H1 (cell line): ENCODE measurements around the gene FBXL14. TPM values are rescaled to one million over a fixed set of nuclear protein-coding genes. Genes with fewer than 3 reads are reported as not detected.

Experiments used
- CTCF ChIA-PET: fragments of 300-600 bp; sonication (Branson Sonifier 250); formaldehyde crosslinking; loops from one replicate; lab custom pipeline; 2021; ENCODE audit not compliant: partially characterized antibody; lab: Charles Lee
- POLR2A ChIA-PET: fragments of 300-600 bp; sonication (Branson Sonifier 250); formaldehyde crosslinking; loops from one replicate; lab custom pipeline; 2021; ENCODE audit warnings: inconsistent platforms; ENCODE audit not compliant: partially characterized antibody; lab: Charles Lee
- DNase-seq, 2 experiments: peaks; one replicate each; pipeline versions ENCODE4 v3.0.0 to v3.0.0-alpha.2; 2010 to 2022; ENCODE audit warnings: low spot score in 2 of 2, low read depth in 1 of 2, mixed read lengths in 1 of 2
- FAIRE-seq: peaks from 2 replicates; lab custom pipeline; 2011; peaks lifted over from hg19 to GRCh38; lab: Jason Lieb, UNC
- H2AFZ ChIP-seq: 2 replicates; pipeline ENCODE4 v1.8.1; 2012; ENCODE audit warnings: low read length, inconsistent platforms
- H2AK5ac ChIP-seq: 2 replicates; pipeline ENCODE4 v1.6.1; 2013; ENCODE audit warnings: low read depth, low read length
- H2BK120ac ChIP-seq: replicated peaks from 2 replicates; pipeline ENCODE3; 2013; ENCODE audit warnings: low read depth, low read length, inconsistent platforms
- H2BK12ac ChIP-seq: 2 replicates; pipeline ENCODE4 v1.6.1; 2013; ENCODE audit warnings: low read depth, low read length
- H2BK15ac ChIP-seq: 2 replicates; pipeline ENCODE4 v1.6.1; 2013; ENCODE audit warnings: low read length
- H2BK20ac ChIP-seq: 2 replicates; pipeline ENCODE4 v1.6.1; 2013; ENCODE audit warnings: low read length
- H2BK5ac ChIP-seq: 2 replicates; pipeline ENCODE4 v1.6.1; 2013; ENCODE audit warnings: low read depth, low read length
- H3K14ac ChIP-seq: 2 replicates; pipeline ENCODE4 v1.6.1; 2013; ENCODE audit warnings: inconsistent platforms; ENCODE audit not compliant: insufficient read length
- H3K18ac ChIP-seq: 2 replicates; pipeline ENCODE4 v1.6.1; 2013; ENCODE audit warnings: low read length; ENCODE audit errors: extremely low read depth
- H3K23ac ChIP-seq: 2 replicates; pipeline ENCODE4 v1.6.1; 2013; ENCODE audit warnings: inconsistent platforms; ENCODE audit not compliant: insufficient read length
- H3K23me2 ChIP-seq: 2 replicates; pipeline ENCODE4 v1.6.1; 2013; ENCODE audit warnings: low read depth, low read length
- H3K27ac ChIP-seq: 2 replicates; pipeline ENCODE4 v1.6.1; 2011; ENCODE audit warnings: low read depth, low read length, inconsistent platforms
- H3K27me3 ChIP-seq, 4 experiments: replicated peaks in 1 of 4; 1 replicate in 1 of 4; 2 replicates in 3 of 4; pipeline versions ENCODE4 v1.6.1 to v1.8.1; 2011 to 2013; ENCODE audit warnings: low read length in 3 of 4, mild to moderate bottlenecking in 3 of 4, inconsistent platforms in 2 of 4, mixed read lengths in 2 of 4, moderate library complexity in 1 of 4; ENCODE audit not compliant: control insufficient read depth in 3 of 4, insufficient read depth in 3 of 4; ENCODE audit errors: extremely low read depth in 1 of 4
- H3K36me3 ChIP-seq, 4 experiments: 2 replicates each; pipeline versions ENCODE4 v1.6.1 to v1.8.1; 2011 to 2013; ENCODE audit warnings: mild to moderate bottlenecking in 4 of 4, low read length in 3 of 4, moderate library complexity in 2 of 4, control low read depth in 1 of 4, inconsistent platforms in 1 of 4; ENCODE audit not compliant: insufficient read depth in 4 of 4, control insufficient read depth in 2 of 4
- H3K4ac ChIP-seq: replicated peaks from 2 replicates; pipeline ENCODE3; 2013; ENCODE audit warnings: low read length, low read depth, mixed read lengths, inconsistent platforms; ENCODE audit not compliant: insufficient read length
- H3K4me1 ChIP-seq, 4 experiments: replicated peaks in 1 of 4; 1 replicate in 1 of 4; 2 replicates in 3 of 4; pipeline versions ENCODE4 v1.6.1 to v1.8.1; 2011 to 2013; ENCODE audit warnings: low read length in 3 of 4, inconsistent platforms in 2 of 4, mixed read lengths in 1 of 4; ENCODE audit not compliant: insufficient read depth in 4 of 4, control insufficient read depth in 3 of 4
- H3K4me2 ChIP-seq, 2 experiments: 2 replicates each; pipeline versions ENCODE4 v1.6.1 to v1.8.1; 2011 to 2013; ENCODE audit warnings: low read depth in 2 of 2, low read length in 2 of 2, control low read depth in 1 of 2, inconsistent platforms in 1 of 2, mild to moderate bottlenecking in 1 of 2; ENCODE audit not compliant: insufficient read depth in 1 of 2
- H3K4me3 ChIP-seq, 4 experiments: fragments of 200-600, 300-600 bp in 1 of 4; sonication (generic), shearing (Covaris generic), sonication (Bioruptor Twin) in 1 of 4; 2 replicates each; pipeline versions ENCODE4 v1.5.1 to v1.8.1; 2011 to 2016; ENCODE audit warnings: low read length in 4 of 4, low read depth in 3 of 4, control low read depth in 2 of 4, inconsistent platforms in 2 of 4, mild to moderate bottlenecking in 2 of 4, mixed read lengths in 1 of 4, moderate library complexity in 1 of 4; ENCODE audit not compliant: insufficient read depth in 2 of 4; ENCODE audit errors: extremely low read depth in 1 of 4
- H3K56ac ChIP-seq: replicated peaks from 2 replicates; pipeline ENCODE3; 2013; ENCODE audit warnings: low read depth, mild to moderate bottlenecking, mixed read lengths, low read length, inconsistent platforms; ENCODE audit not compliant: insufficient read length
- H3K79me1 ChIP-seq: 2 replicates; pipeline ENCODE4 v1.6.1; 2013; ENCODE audit warnings: low read depth, low read length, control low read depth
- H3K79me2 ChIP-seq, 2 experiments: 2 replicates each; pipeline versions ENCODE4 v1.6.1 to v1.8.1; 2012 to 2013; ENCODE audit warnings: low read length in 2 of 2, mild to moderate bottlenecking in 2 of 2, inconsistent platforms in 1 of 2; ENCODE audit not compliant: insufficient read depth in 2 of 2, control insufficient read depth in 1 of 2
- H3K9ac ChIP-seq, 4 experiments: replicated peaks in 1 of 4; 1 replicate in 1 of 4; 2 replicates in 3 of 4; pipeline versions ENCODE4 v1.6.1 to v1.8.1; 2011 to 2013; ENCODE audit warnings: low read depth in 3 of 4, low read length in 3 of 4, control low read depth in 2 of 4, mild to moderate bottlenecking in 2 of 4, moderate library complexity in 2 of 4, inconsistent platforms in 1 of 4; ENCODE audit errors: extremely low read depth in 1 of 4
- H3K9me3 ChIP-seq, 2 experiments: 2 replicates each; pipeline versions ENCODE4 v1.6.1 to v1.8.1; 2012 to 2013; ENCODE audit warnings: mild to moderate bottlenecking in 2 of 2, moderate library complexity in 2 of 2, control low read depth in 1 of 2, inconsistent platforms in 1 of 2, low read depth in 1 of 2, low read length in 1 of 2, mixed read lengths in 1 of 2; ENCODE audit not compliant: insufficient read depth in 2 of 2
- H4K20me1 ChIP-seq, 2 experiments: replicated peaks in 1 of 2; 2 replicates each; pipeline versions ENCODE3 to v1.8.1; 2011 to 2013; ENCODE audit warnings: inconsistent platforms in 2 of 2, low read length in 2 of 2, mild to moderate bottlenecking in 1 of 2; ENCODE audit not compliant: insufficient read depth in 2 of 2, control insufficient read depth in 1 of 2
- H4K5ac ChIP-seq: 2 replicates; pipeline ENCODE4 v1.6.1; 2013; ENCODE audit warnings: low read length, low read depth, mixed read lengths, inconsistent platforms; ENCODE audit not compliant: insufficient read length
- H4K8ac ChIP-seq: 2 replicates; pipeline ENCODE4 v1.8.0; 2013; ENCODE audit warnings: mild to moderate bottlenecking, moderate library complexity, low read length, inconsistent platforms; ENCODE audit not compliant: insufficient read depth; ENCODE audit errors: extremely low read depth
- H4K91ac ChIP-seq: replicated peaks from 2 replicates; pipeline ENCODE3; 2013; ENCODE audit warnings: low read length, mixed read lengths, inconsistent platforms; ENCODE audit not compliant: insufficient read length
- CHD1 ChIP-seq: IDR thresholded peaks from 2 replicates; pipeline ENCODE4 v1.6.1; 2012; ENCODE audit warnings: low read depth, low read length, improper control_type of control experiment
- EGR1 ChIP-seq: IDR thresholded peaks from 2 replicates; pipeline ENCODE4 v1.6.1; 2011; ENCODE audit warnings: low read depth, low read length, borderline replicate concordance
- JUN ChIP-seq: IDR thresholded peaks from 2 replicates; pipeline ENCODE4 v1.6.1; 2011; ENCODE audit warnings: low read depth, mild to moderate bottlenecking, improper control_type of control experiment, low read length
- SIRT6 ChIP-seq: IDR thresholded peaks from one replicate; pipeline ENCODE4 v1.7.1; 2012; ENCODE audit warnings: low read length, inconsistent platforms
- SP1 ChIP-seq: IDR thresholded peaks from 2 replicates; pipeline ENCODE4 v1.6.1; 2011; ENCODE audit warnings: low read depth, low read length
- SP2 ChIP-seq: IDR thresholded peaks from 2 replicates; pipeline ENCODE4 v1.6.1; 2012; ENCODE audit warnings: mild to moderate bottlenecking, low read length, inconsistent platforms
- WGBS, 2 experiments: shearing (Covaris generic) in 1 of 2; methylation state at CpG; one replicate each; pipeline versions ENCODE4 v1.1.6 to v1.1.7; 2013 to 2015; ENCODE audit warnings: low lambda C conversion rate in 2 of 2, mixed read lengths in 2 of 2, inconsistent platforms in 1 of 2, low coverage in 1 of 2, missing lambda C conversion rate in 1 of 2; ENCODE audit not compliant: insufficient replicate concordance in 2 of 2, insufficient coverage in 1 of 2, insufficient read length in 1 of 2; ENCODE audit errors: extremely low coverage in 1 of 2, missing lambda C conversion rate in 1 of 2; 5-methylcytosine and 5-hydroxymethylcytosine counted together
- polyA plus RNA-seq, 7 experiments: library from polyadenylated mRNA; depleted of rRNA in 3 of 7; stranded (reverse) in 5 of 7; unstranded in 2 of 7; fragments of >200 nt in 5 of 7; fragments of 200-250 nt in 2 of 7; gene quantifications; 1 replicate in 5 of 7; 2 replicates in 1 of 7; 4 replicates in 1 of 7; pipeline versions ENCODE4 v1.2.1 to v1.2.3, GENCODE V29; 2011 to 2013; ENCODE audit warnings: missing spikeins in 2 of 7, mixed read lengths in 2 of 7
- total RNA-seq: library from RNA; stranded (reverse); fragmentation: NEBNext Ultra II Directional; extraction: Animal tissue kit (Norgen Biotek cat#: 25700); gene quantifications from 2 replicates; pipeline ENCODE4 v1.2.1, GENCODE V29; 2021

Gene FBXL14
- total and polyA plus RNA-seq, 2 of the 8 experiments (the other 6 are each of a cell fraction or from before 2014, with no cell fraction given), result 5.5 to 9.6 TPM

- Histone ChIP-seq H4K5ac (no peak overlapping the region), H4K8ac (no peak overlapping the region), H4K91ac (no peak overlapping the region), H3K14ac (no peak overlapping the region), H3K9ac (no peak overlapping the region), H3K4me2 (no peak overlapping the region), H2AFZ (no peak overlapping the region), H2AK5ac (no peak overlapping the region), H2BK120ac (no peak overlapping the region), H3K4ac (no peak overlapping the region), H3K56ac (no peak overlapping the region), H3K9me3 (no peaks in the 10 kb centered on the region), H2BK15ac (no peak overlapping the region), H3K18ac (no peak overlapping the region), H2BK20ac (no peak overlapping the region), H3K4me3 (no peak overlapping the region), H2BK12ac (no peak overlapping the region), H3K27me3 (no peaks in the 10 kb centered on the region; a peak in 1 of 7 replicates), H3K23ac (no peak overlapping the region), H3K4me1 (peaks cover 0 to 3% (median 0%) of the 10 kb centered on the region in 4 experiments; a peak in 1 of 7 replicates), H3K23me2 (no peaks in the 10 kb centered on the region), H3K36me3 (no peaks in the 10 kb centered on the region), H4K20me1 (peaks cover 0 to 1% of the 10 kb centered on the region in 2 experiments), H3K79me1 (no peaks in the 10 kb centered on the region), H3K27ac (no peak overlapping the region), H2BK5ac (no peak overlapping the region), H3K79me2 (no peaks in the 10 kb centered on the region)
- DNase-seq, result no peak
- POLR2A ChIA-PET, result no interaction called here
- CTCF ChIA-PET, result interaction anchor here (0.7 kb wide), 1 partner anchor 34 kb away, joined by 3 read pairs; no protein-coding TSS in a partner anchor
- no peak for TF ChIP-seq CHD1
- TF ChIP-seq JUN, result no peak
- TF ChIP-seq SP1, result no peak
- TF ChIP-seq SP2, result no peak
- no peak for TF ChIP-seq EGR1
- TF ChIP-seq SIRT6, result no peak
- no peak for FAIRE-seq
- 61% methylated on average over 2 of the region's 2 CpGs; no CpG with 5 or more reads in 1 of the 2 experiments for WGBS, 2 experiments
Observed at GRCh38 chr12:1552171-1552570, 42.2 kb downstream of the FBXL14 start.
